Sigmoid colon (tissue), 4 donors: ENCODE data around the gene EPHA8.

Source experiments
- CTCF ChIP-seq, 4 experiments: fragments of 450-650 bp in 3 of 4; fragments of 200-600 bp in 1 of 4; IDR thresholded peaks; one replicate each; pipeline ENCODE4 v1.5.1; 2016 to 2019; ENCODE audit warnings: antibody characterized with exemption in 4 of 4, mild to moderate bottlenecking in 3 of 4, moderate library complexity in 2 of 4
- EP300 ChIP-seq, 4 donors: sonication (generic); formaldehyde crosslinking; IDR thresholded peaks; one replicate each; pipeline ENCODE4 v1.6.1; 2017; ENCODE audit warnings: antibody characterized with exemption in 4 of 4
- POLR2A ChIP-seq, 2 donors: fragments of 450-650 bp; IDR thresholded peaks; one replicate each; pipeline ENCODE4 v1.6.1; 2016; ENCODE audit warnings: antibody characterized with exemption in 2 of 2, mild to moderate bottlenecking in 2 of 2, moderate library complexity in 2 of 2
- POLR2AphosphoS5 ChIP-seq, 4 donors: sonication (generic); formaldehyde crosslinking; IDR thresholded peaks; one replicate each; pipeline ENCODE4 v1.6.1; 2017; ENCODE audit warnings: antibody characterized with exemption in 4 of 4

DNA sequence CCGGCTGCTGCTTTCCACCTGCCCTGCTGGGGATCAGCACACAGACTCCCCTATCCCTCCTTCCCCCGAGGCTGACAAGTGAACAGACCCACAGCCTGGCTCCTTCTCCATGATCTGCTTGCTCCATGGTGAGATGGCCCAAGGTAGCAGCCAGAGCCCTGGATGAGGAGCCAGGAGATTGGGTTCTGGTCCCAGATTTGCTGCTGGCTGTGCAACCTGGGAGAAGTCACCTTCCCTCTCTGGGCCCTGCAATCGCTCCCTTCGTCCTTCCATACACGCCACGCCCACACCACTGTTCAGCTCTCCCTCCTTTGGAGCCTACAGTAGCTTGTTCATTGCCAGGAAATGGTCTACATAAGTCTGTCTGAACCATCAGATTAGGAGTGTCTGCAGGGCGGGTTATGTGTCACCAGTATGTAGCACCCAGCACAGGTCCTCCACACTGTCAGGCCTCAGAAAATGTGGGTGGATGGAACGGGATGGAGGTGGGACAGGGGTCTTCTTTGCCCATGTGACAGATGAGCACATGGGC is 9.2 kb upstream of the EPHA8 start:
- TF ChIP-seq CTCF (IDR thresholded peaks at IDR 0.05) (no peak), EP300 (IDR thresholded peaks at IDR 0.05) (no peak), POLR2AphosphoS5 (IDR thresholded peaks at IDR 0.05) (no peak), POLR2A (IDR thresholded peaks at IDR 0.05) (no peak)
